Endothelial cell of umbilical vein (primary cell): ENCODE results near the gene HIPK1.

Experiments used
- EZH2 ChIP-seq: IDR thresholded peaks from 2 replicates; pipeline ENCODE4 v1.6.1; 2012; ENCODE audit warnings: borderline replicate concordance, low read depth, mild to moderate bottlenecking, moderate library complexity, low read length, inconsistent platforms; ENCODE audit not compliant: severe bottlenecking
- FOS ChIP-seq: IDR thresholded peaks from 2 replicates; pipeline ENCODE4 v1.6.1; 2011; ENCODE audit warnings: mild to moderate bottlenecking, low read length, moderate library complexity, borderline replicate concordance; ENCODE audit not compliant: insufficient read depth
- JUN ChIP-seq: IDR thresholded peaks from 2 replicates; pipeline ENCODE4 v1.6.1; 2011; ENCODE audit warnings: borderline replicate concordance, low read depth; ENCODE audit not compliant: insufficient read length, insufficient read depth
- MYC ChIP-seq: IDR thresholded peaks from one replicate; pipeline ENCODE4 v1.6.1; 2011; ENCODE audit warnings: mild to moderate bottlenecking, low read depth, low read length
- POLR2A ChIP-seq: IDR thresholded peaks from 2 replicates; pipeline ENCODE4 v1.6.1; 2012; ENCODE audit warnings: low read depth, mild to moderate bottlenecking, control low read depth, low read length
- TF ChIP-seq, protein P1 (sequence below), 2 donors: IDR thresholded peaks; 1 replicate in 1 of 2; 2 replicates in 1 of 2; pipeline ENCODE4 v1.5.1; 2011; ENCODE audit warnings: low read length in 2 of 2, mild to moderate bottlenecking in 2 of 2, moderate library complexity in 2 of 2, control low read depth in 1 of 2, inconsistent platforms in 1 of 2, low read depth in 1 of 2; ENCODE audit not compliant: insufficient read depth in 1 of 2; ENCODE audit errors: extremely low read depth in 1 of 2
- TF ChIP-seq, protein P2 (sequence below): IDR thresholded peaks from 2 replicates; pipeline ENCODE4 v1.6.1; 2011; ENCODE audit not compliant: insufficient read depth, insufficient read length

DNA sequence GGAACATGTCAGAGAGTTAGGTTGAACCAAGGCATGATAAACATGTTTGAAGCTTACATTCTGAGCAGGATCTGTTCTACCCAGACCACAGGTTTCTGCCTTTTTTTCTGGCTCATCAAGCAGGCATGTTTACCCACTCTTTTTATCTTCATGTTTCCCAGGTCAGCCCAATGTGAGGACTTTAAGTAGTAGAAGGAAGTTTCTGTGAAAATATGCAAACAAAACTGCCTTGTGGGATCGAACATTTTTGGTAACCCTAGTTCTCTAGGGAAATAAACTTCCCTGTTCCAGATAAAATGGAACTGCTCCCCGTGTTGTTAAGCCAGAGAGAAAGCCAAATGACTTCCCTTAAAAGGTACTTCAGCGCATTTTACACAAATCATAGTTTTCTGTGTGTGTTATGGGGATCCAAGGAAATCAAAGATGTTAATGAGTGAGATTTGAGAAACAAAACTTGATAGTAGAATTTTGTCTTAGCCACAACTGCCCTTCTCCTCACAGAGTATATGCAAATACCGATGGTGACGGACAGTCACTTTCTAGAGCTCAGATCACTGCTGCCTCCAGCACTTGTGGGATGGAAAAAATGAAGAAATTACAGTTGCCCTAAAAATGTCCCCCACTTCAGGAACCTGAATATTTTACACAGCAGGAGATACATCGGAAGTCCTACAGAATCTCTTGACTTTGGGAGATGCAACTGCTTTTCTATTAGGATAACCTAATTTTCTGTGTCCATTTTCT, 765 bp upstream of the HIPK1 start:
- TF ChIP-seq, protein P1, sequence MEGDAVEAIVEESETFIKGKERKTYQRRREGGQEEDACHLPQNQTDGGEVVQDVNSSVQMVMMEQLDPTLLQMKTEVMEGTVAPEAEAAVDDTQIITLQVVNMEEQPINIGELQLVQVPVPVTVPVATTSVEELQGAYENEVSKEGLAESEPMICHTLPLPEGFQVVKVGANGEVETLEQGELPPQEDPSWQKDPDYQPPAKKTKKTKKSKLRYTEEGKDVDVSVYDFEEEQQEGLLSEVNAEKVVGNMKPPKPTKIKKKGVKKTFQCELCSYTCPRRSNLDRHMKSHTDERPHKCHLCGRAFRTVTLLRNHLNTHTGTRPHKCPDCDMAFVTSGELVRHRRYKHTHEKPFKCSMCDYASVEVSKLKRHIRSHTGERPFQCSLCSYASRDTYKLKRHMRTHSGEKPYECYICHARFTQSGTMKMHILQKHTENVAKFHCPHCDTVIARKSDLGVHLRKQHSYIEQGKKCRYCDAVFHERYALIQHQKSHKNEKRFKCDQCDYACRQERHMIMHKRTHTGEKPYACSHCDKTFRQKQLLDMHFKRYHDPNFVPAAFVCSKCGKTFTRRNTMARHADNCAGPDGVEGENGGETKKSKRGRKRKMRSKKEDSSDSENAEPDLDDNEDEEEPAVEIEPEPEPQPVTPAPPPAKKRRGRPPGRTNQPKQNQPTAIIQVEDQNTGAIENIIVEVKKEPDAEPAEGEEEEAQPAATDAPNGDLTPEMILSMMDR (IDR thresholded peaks at IDR 0.05; ENCODE audit: extremely low read depth in 1 of 2, insufficient read depth in 1 of 2, low read depth in 1 of 2, low read length in 2 of 2): no peak
- TF ChIP-seq EZH2 (no peak), POLR2A (no peak), FOS (no peak), JUN (no peak), MYC (no peak)
- TF ChIP-seq, protein P2, sequence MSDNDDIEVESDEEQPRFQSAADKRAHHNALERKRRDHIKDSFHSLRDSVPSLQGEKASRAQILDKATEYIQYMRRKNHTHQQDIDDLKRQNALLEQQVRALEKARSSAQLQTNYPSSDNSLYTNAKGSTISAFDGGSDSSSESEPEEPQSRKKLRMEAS: no peak
